Fibroblast of pulmonary artery (primary cell): ENCODE data around the gene NOPCHAP1.

Experiments used
- DNase-seq: peaks from one replicate; pipeline ENCODE4 v3.0.0-alpha.2; 2010; ENCODE audit warnings: low read depth
- H3K4me3 ChIP-seq: replicated peaks from 2 replicates; pipeline ENCODE4 v1.5.1; 2011; ENCODE audit warnings: low read depth, mild to moderate bottlenecking, control low read depth, low read length, moderate library complexity
- CTCF ChIP-seq: IDR thresholded peaks from 2 replicates; pipeline ENCODE4 v1.5.1; 2011; ENCODE audit warnings: mild to moderate bottlenecking, control low read depth, low read length, inconsistent platforms; ENCODE audit errors: missing control alignments

Gene NOPCHAP1

GRCh38 chr12:104951759-104952509, 34.2 kb upstream of the NOPCHAP1 start:
- DNase-seq: peak; percentile 53
- H3K4me3 ChIP-seq: no peak overlapping the region
- no peak for TF ChIP-seq CTCF

DNA sequence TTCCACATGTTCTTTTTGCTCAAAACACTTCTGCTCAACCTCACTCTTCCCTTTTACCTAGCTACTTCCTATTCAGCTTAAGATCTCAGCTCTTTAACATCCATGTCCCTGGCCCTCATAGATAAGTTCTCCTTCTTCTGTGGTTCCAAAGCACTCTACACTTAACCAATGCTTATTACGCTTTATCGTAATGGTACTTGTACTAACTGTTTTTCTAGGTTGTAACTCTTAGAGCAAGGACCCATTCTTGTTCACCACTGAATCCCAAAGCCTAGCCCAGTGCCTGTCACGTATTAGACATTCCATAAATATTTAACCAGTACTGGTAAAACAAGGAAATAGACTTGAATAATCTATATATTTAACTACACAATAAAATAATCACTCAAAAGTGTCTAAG, 33.3 kb upstream of the NOPCHAP1 start:
- TF ChIP-seq CTCF: no peak
- no peak for DNase-seq
- H3K4me3 ChIP-seq: no peak overlapping the region

GRCh38 chr12:104953323-104953722, 32.8 kb upstream of the NOPCHAP1 start:
- DNase-seq: no peak
- H3K4me3 ChIP-seq: no peak overlapping the region
- TF ChIP-seq CTCF: no peak

DNA sequence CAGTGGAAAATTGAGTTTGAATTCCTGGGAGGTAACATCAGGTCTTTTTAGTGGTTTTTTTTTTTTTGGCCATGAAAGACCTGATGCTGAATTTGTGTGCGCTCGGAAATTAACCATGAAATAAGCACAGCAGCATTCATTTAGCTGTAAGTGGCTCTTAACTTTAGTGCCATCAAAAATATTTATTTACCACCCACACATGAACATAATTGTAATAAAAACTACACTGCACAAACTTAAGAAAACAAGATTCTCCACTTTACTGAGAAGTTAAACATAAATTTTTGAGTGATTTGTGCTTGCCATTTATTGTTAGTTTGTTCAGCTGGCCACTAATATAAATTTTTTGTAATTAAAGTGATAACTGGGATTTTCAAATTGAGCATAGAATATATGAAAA, 30.4 kb upstream of the NOPCHAP1 start:
- no peak overlapping the region for H3K4me3 ChIP-seq

GRCh38 chr12:104956870-104957718, 29.0 kb upstream of the NOPCHAP1 start:
- DNase-seq: peak; percentile 37
- no peak for TF ChIP-seq CTCF
- H3K4me3 ChIP-seq: peak overlapping the region; percentile 77

More for the DNA sequence above, 30.4 kb upstream of the NOPCHAP1 start:
- DNase-seq: no peak
- TF ChIP-seq CTCF: no peak

GRCh38 chr12:104957719-104958000, 28.5 kb upstream of the NOPCHAP1 start:
- DNase-seq: no peak
- peak overlapping the region; percentile 77 for H3K4me3 ChIP-seq
- TF ChIP-seq CTCF: no peak
